Esophagus squamous epithelium (tissue), 4 donors: Measurements from ENCODE around the gene KIF26A.

ENCODE experiments used
- CTCF ChIP-seq, 6 experiments: fragments of 450-650 bp in 4 of 6; fragments of 200-600 bp in 2 of 6; sonication (generic) in 2 of 6; IDR thresholded peaks; one replicate each; pipeline ENCODE4 v1.5.1; 2016 to 2019; ENCODE audit warnings: antibody characterized with exemption in 6 of 6, mild to moderate bottlenecking in 4 of 6, moderate library complexity in 4 of 6
- POLR2A ChIP-seq, 4 donors: fragments of 450-650 bp; IDR thresholded peaks; one replicate each; pipeline ENCODE4 v1.6.1; 2017; ENCODE audit warnings: antibody characterized with exemption in 4 of 4, mild to moderate bottlenecking in 4 of 4, moderate library complexity in 3 of 4

GRCh38 chr14:104164041-104164440, 25.7 kb downstream of the KIF26A start:
- TF ChIP-seq CTCF (IDR thresholded peaks at IDR 0.05) (no peak), POLR2A (IDR thresholded peaks at IDR 0.05) (no peak)
